GM12873 (cell line): ENCODE results near the gene RFX2.

Source experiments
- TF ChIP-seq, protein P1 (sequence below): IDR thresholded peaks from 2 replicates; pipeline ENCODE4 v1.5.1; 2012; ENCODE audit warnings: low read depth, mild to moderate bottlenecking, moderate library complexity, low read length, control low read depth; ENCODE audit not compliant: insufficient read depth; ENCODE audit errors: missing control alignments

Gene RFX2

GRCh38 chr19:5966941-5967340 lies 143.4 kb downstream of the RFX2 start:
- TF ChIP-seq, protein P1, sequence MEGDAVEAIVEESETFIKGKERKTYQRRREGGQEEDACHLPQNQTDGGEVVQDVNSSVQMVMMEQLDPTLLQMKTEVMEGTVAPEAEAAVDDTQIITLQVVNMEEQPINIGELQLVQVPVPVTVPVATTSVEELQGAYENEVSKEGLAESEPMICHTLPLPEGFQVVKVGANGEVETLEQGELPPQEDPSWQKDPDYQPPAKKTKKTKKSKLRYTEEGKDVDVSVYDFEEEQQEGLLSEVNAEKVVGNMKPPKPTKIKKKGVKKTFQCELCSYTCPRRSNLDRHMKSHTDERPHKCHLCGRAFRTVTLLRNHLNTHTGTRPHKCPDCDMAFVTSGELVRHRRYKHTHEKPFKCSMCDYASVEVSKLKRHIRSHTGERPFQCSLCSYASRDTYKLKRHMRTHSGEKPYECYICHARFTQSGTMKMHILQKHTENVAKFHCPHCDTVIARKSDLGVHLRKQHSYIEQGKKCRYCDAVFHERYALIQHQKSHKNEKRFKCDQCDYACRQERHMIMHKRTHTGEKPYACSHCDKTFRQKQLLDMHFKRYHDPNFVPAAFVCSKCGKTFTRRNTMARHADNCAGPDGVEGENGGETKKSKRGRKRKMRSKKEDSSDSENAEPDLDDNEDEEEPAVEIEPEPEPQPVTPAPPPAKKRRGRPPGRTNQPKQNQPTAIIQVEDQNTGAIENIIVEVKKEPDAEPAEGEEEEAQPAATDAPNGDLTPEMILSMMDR: no peak

DNA sequence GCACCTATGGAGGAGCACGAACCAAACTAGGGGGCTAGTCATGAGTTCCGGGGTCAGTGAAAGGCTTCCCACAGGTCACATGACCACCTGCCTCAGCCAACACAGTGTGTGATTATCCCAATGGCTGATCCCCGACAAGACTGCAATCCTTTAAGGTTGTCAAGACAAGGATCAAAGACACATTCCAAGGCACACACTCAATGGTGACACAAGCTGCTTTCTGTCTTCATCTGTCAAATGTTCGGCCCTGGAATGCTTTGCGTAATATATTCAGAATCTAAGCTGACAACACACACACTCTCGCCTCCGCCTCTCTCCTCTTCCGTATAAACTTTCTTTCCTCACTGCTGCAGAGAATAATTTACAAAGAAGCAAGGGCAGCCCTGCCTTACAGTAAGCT lies 144.1 kb downstream of the RFX2 start:
- TF ChIP-seq, protein P1: no peak

- TF ChIP-seq, protein P1: no peak
Observed at GRCh38 chr19:5964816-5965565, 145.3 kb downstream of the RFX2 start.

GRCh38 chr19:5963855-5964254 lies 146.4 kb downstream of the RFX2 start:
- TF ChIP-seq, protein P1: no peak

DNA sequence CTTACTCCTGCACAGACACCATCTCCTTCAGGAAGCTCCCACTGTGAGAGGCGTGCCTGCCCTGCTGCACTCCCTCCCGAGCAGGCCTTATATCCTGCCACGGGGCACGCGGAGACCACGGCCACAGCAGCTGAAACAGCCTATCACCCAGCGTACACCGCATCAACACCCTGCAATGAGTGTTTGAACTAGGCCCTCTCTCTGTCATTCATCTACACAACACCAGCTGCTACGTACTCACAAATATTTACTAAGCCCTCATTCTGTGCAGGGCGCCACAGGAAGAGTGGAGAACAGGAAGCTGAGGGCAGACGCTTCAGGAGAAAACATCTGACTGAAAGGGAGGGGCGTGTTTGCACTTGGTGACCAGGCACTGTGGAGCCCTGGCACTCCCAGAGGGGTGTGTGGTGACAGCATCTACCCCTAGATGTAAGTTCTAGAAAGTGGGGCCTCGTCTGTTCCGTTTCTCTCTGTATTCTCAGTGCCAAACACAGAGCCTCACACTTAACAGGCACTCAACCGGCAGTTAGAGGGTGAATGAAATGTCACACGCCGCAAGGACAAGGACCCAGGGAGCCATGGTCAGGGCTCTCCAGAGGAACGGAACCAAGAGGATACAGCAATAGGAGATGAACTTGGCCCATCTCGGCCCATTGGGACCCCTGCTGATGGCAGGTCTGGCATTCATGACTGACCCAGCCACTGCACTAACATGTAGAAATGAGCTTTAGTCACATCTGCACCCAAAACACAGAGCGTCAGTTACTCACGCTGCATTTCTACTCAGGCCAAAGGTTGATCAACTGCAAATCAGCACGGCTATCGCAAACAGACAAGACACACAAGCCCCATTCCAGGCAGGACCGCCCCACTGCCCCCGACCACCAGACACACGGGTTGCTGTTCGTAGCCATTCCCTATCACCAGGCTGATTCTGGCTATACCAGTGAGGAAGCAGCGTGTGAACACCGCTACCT lies 148.0 kb downstream of the RFX2 start:
- TF ChIP-seq, protein P1: no peak

DNA sequence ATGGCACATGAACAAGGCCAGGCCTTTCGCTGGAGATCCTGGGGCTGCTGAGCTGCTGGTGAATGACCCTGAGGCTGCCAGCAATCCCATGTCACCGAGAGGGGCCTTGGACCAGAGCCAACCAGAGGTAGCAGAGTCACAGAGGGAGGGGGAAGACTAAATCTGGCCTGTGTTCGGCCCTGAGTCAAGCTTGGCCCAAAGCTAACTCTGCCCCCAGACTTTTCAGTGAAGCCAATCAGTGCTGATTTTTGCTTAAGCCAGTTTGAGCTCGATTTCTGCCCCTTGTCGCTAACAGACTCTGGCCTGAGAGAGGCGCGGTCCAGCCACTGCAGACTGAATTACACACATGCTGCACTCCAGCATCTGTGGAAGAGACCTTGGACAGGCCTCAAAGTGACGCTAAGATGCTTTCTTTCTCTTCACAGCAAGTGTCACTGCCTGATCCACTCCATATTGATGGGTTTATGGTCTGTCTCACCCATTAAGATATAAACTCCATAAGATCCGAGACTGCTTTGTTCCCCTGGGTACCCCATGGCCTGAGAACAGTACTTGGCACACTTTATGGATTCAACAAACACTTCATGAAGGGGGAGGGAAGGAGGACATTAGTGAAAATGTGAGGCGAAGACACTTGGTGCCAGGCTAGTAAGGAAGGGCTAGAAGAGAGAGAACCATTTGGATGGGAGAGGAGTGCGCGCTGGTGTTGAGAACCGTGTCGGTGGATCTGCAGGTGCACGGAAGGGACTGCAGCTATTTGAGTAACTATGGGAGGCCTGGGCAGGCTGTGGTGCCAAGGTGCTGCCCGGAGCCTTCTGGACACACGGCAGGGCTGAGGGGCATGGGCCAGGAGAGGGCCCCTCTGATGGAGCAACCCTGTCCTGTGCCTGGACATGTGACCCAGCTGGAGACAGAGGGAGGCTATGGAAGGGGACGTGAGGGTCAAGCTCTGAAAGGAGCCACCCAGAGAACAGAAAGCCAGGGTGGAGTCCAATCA lies 150.0 kb downstream of the RFX2 start:
- TF ChIP-seq, protein P1: no peak
